Glomerular visceral epithelial cell (primary cell): ENCODE results near the gene ABCD3.
"Not testable (repeated sequence)": the region's sequence is repeated elsewhere in the genome, so short reads cannot be mapped to it uniquely, and the experiment has no call there.

ENCODE experiments used
- DNase-seq: peaks from one replicate; pipeline ENCODE4 v3.0.0-alpha.2; 2016; ENCODE audit errors: extremely low spot score

The ABCD3 gene

DNA sequence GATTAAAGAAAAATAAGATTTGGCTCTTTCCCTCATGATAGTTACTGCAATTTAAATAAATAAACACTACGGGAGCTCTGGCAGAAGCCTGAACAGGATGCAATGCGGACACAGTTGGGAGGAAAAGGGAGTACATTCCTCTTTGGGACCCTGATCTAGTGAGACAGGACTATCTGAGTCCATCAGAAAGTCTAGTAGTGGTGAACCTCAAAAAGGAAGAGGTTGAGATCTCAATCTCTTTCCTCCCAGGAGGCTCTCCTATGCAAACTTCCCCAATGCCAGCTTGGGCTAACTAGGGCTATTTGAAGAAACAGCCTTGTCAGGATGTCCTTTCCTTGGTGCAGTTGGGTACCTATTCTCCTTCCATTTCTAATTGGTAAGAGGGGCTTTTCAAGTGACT, 4.9 kb upstream of the ABCD3 start:
- DNase-seq: no peak

- DNase-seq: peak; percentile 41
Measured at GRCh38 chr1:94416901-94417727, 1.1 kb upstream of the ABCD3 start.

DNA sequence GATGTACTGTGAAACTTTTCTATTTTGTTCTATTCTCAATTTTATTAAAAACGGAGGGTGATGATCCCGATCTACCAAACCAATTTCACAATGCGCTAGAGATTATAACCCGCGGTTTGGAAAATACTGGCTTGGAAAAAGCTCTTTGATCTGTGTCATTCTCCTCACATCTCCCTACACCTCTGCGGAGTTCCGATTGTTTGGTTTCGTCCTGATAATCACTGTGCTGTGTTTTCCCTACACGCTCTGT, 536 bp upstream of the ABCD3 start:
- DNase-seq: no peak

- peak; percentile 53 for DNase-seq
Measured at GRCh38 chr1:94418664-94419655, 771 bp downstream of the ABCD3 start.

GRCh38 chr1:94422115-94422820, 4.1 kb downstream of the ABCD3 start:
- peak; percentile 7 for DNase-seq

DNA sequence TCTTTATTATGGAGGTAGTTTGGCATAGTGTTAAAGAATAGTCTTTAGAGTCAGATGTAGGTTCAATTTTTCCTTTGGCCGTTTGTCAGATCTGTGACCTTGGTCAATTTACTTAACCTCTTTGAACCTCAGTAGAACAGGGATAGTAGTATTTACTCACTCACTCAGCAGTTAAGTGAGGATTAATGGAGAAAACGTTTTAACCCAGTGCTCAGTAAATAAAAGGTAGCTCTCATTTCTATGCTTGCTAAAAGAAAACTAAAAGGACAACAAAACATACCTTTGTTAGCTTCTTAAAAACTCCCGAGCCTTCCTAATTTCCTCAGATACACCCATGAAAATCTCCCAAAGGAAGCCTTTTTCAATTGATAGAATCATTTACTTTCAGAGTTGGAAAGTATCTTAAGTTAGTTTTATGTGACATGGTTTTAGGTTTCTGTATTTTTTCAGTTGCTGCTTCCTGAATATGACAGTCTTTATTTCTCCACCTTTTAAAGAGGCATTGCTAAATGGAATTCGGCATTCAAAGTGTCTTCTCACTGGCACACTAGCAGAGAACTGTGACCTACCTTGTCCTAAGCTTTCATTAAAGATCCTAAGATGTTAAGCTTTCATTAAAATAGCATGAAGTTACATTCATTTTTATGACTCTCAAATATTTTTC, 7.8 kb downstream of the ABCD3 start:
- no peak for DNase-seq

DNA sequence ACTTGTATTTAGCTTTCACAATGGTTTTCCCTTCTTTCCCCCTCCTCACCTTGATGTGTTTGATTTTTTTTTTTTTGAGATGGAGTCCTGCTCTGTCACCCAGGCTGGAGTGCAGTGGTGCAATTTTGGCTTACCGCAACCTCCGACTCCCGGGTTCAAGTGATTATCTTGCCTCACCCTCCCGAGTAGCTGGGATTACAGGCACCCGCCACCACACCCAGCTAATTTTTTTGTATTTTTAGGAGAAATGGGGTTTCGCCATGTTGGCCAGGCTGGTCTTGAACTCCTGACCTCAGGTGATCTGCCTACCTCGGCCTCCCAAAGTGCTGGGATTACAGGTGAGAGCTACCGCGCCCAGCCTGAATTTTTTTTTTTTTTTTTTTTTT, 8.3 kb downstream of the ABCD3 start:
- not testable (repeated sequence) for DNase-seq

GRCh38 chr1:94428441-94428840, 10.3 kb downstream of the ABCD3 start:
- DNase-seq: no peak

DNA sequence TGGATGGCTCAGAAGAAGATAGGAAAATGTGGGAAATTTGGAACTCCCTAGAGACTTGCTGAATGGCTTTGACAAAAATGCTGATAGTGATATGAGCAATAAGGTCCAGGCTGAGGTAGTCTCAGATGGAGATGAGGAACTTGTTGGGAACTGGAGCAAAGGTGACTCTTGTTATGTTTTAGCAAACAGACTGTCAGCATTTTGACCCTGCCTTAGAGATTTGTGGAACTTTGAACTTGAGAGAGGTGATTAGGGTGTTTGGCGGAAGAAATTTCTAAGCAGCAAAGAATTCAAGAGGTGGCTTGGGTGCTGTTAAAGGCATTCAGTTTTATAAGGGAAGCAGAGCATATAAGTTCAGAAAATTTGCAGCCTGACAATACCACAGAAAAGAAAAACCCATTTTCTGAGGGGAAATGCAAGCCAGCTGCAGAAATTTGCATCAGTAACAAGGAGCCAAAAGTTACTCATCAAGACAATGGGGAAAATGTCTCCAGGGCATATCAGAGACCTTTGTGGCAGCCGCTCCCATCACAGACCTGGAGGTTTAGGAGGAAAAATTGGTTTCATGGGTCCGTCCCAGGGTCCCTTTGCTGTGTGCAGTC, 10.8 kb downstream of the ABCD3 start:
- not testable (repeated sequence) for DNase-seq

- not testable (repeated sequence) for DNase-seq
Measured at GRCh38 chr1:94430066-94430465, 11.9 kb downstream of the ABCD3 start.

GRCh38 chr1:94433866-94434265, 15.7 kb downstream of the ABCD3 start:
- DNase-seq: no peak

- no peak for DNase-seq
Measured at GRCh38 chr1:94434365-94435045, 16.3 kb downstream of the ABCD3 start.

DNA sequence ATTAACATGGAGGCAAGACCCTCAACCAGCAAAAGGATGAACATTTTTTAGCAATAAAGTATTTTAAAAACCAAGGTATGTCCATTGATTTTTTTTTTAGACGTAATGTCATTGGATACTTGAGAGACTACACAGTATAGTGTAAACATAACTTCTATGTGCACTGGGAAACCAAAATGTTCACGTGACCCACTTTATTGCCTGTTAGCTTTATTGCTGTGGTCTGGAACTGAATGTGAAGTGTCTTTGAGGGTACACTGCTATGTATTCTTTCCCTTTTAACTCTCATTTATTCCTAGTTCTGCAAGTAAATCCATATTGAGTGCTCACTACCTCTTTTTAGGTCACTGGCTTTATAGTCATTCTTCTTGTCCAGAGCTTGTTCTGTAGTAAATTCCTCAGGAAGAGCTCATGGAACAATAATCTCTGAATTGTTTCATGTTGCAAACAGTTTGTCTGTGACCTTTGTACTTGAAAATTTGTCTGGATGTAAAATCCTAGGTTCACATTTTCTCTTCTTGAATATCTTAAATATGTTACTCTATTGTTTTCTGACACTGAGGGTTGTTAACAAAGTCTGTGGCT, 20.6 kb downstream of the ABCD3 start:
- no peak for DNase-seq

DNA sequence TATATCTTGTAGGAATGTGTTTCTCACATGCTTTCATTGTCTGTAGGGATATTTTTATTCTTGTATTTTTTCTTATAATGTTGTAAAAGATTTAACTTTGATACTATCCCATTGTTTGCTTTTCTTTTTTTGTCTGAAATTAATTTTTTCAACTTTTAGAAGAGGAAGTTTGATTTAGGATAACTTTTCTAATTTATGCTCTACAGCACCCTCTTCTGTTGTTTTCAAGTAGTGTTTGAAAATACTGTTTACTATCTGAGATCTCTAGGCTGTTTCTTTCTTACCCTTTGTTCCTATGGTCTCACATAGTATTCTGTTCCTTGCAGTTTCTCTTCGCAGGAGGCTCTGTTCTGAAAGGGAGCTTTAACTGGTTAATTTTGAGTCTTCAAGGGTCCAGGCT, 21.9 kb downstream of the ABCD3 start:
- DNase-seq: no peak

DNA sequence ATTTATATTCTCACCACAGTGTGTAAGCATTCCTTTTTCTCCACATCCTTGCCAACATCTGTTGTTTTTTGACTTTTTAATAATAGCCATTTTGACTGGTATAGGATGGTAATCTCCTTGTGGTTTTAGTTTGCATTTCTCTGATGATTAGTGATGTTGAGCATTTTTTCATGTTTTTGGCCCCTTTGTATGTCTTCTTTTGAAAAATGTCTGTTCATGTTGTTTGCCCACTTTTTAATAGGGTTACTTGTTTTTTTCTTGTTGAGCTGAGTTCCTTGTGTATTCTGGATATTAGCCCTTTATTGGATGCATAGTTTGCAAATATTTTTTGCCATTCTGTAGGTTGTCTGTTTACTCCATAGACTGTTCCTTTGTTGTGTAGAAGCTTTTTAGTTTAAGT, 24.9 kb downstream of the ABCD3 start:
- DNase-seq: not testable (repeated sequence)

DNA sequence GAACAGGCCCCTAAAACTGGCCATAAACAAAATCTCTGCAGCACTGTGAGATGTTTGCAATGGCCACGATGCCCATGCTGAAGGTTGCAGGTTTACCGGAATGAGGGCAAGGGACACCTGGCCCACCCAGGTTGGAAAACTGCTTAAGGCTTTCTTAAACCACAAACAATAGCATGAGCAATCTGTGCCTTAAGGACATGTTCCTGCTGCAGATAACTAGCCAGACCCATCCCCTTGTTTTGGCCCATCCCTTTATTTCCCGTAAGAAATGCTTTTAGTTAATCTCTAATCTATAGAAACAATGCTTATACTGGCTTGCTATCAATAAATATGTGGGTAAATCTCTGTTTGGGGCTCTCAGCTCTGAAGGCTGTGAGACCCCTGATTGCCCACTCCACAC, 26.6 kb downstream of the ABCD3 start:
- DNase-seq: not testable (repeated sequence)

DNA sequence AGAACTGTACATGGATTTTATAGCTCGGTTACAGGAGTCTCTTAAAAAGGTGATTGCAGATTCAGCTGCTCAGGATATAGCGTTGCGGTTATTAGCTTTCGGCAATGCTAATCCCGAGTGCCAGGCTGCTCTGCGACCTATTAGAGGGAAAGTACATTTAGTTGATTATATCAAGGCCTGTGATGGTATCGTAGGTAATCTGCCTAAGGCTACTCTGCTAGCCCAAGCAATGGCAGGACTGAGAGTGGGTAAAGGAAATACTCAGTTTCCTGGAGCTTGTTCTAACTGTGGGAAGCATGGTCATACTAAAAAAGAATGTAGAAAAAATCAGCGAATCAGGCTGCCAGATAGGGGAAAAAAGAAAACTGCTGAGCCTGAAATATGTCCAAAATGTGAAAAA, 27.5 kb downstream of the ABCD3 start:
- not testable (repeated sequence) for DNase-seq

DNA sequence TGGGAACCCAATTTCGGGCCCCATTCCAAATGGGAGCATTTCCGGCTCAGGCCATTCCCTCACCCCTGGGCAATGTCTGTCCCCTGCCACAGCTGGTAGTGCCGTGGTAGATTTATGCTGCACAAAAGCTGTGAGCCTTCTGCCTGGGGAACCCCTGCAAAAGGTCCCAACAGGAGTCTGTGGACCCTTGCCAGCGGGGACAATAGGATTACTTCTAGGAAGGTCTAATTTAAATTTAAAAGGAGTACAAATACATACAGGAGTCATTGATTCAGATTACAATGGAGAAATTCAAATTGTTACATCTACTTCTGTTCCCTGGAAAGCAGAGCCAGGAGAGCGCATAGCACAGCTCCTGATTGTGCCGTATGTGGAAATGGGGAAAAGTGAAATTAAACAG, 28.0 kb downstream of the ABCD3 start:
- not testable (repeated sequence) for DNase-seq

DNA sequence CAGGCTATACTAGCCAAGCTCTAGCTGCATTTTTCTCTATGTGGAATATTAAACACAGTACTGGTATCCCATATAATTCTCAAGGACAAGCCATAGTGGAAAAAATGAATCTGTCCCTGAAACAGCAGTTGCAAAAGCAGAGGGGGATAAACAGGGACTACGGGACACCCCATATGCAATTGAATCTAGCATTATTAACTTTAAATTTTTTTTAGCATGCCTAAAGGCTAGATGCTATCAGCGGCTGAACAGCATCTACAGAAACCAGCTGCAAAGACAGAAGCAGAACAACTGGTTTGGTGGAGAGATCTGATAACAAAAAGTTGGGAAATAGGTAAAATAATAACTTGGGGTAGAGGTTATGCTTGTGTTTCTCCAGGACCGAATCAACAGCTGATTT, 30.6 kb downstream of the ABCD3 start:
- DNase-seq: not testable (repeated sequence)

DNA sequence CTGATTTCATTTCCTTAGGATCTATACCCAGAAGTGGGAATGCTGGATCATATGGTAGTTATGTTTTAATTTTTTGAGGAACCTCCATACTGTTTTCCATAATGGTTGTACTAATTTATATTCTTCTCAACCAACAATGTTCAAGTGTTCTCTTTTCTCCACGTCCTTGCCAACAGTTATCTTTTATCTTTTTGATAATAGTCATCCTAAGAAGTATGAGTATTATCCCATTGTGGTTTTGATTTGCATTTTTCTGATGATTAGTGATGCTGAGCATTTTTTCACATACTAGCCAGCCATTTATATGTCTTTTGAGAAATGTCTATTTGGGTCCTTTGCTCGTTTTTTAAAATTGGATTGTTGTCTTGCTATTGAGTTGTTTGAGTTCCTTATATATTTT, 38.5 kb downstream of the ABCD3 start:
- no peak for DNase-seq
